ENCODE data around the gene STX18.
"Not testable (repeated sequence)": the region's sequence is repeated elsewhere in the genome, so short reads cannot be mapped to it uniquely, and the experiment has no call there.

The STX18 gene

DNA sequence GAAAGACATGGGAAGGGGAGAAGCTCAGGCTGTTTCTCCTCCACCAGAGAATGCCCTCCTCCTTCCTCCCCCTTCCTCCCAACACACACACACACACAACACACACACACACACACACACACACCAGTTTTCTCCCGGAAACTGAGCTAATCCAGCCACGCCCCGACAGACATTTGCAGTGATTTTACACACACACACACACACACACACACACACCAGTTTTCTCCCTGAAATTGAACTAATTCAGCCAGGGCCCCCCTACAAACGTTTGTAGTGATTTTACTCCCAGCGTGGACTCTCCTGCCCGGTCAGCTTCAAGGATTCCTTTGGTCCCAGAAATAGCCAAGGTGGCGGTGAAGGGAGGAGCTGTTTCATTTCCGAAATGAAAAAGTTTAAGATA lies 32.9 kb upstream of the STX18 start:
- no peaks in the 10 kb centered on the region for H3K36me3 ChIP-seq (ENCODE audit: control insufficient read depth, insufficient read depth, low read length, severe bottlenecking)
- peak; percentile 54 for DNase-seq (ENCODE audit: low read depth)
- peaks cover 22% of the 10 kb centered on the region for H3K4me1 ChIP-seq (ENCODE audit: control insufficient read depth, insufficient read depth, low read length)
- peak overlapping the region; percentile 85 for H3K4me3 ChIP-seq (ENCODE audit: low read length)
- H3K9ac ChIP-seq (ENCODE audit: low read length), result peak overlapping the region; percentile 89
- no peaks in the 10 kb centered on the region for H3K9me3 ChIP-seq (ENCODE audit: control insufficient read depth, low read length)
- no peaks in the 10 kb centered on the region for H3K27me3 ChIP-seq (replicated peaks; ENCODE audit: control insufficient read depth, insufficient read depth, low read length)

DNA sequence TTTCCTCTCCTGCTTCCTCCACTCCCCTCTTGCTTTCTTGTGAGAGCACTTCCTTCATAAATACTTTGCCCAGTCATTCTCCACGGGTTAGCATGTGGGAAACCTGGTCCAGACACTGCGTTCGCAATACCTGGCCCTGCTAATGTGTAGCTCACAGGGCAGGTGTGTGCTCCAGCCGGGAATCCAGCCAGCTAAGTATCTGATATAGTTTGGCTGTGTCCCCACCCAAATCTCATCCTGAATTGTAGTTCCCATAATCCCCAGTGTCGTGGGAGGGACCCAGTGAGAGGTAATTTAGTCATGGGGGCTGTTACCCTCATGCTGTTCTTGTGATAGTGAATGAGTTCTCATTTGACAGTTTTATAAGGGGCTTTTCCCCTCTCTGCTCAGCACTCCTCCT lies 32.2 kb upstream of the STX18 start:
- no peaks in the 10 kb centered on the region for H3K9me3 ChIP-seq (ENCODE audit: control insufficient read depth, low read length)
- H3K27me3 ChIP-seq (replicated peaks; ENCODE audit: control insufficient read depth, insufficient read depth, low read length), result no peaks in the 10 kb centered on the region
- no peak overlapping the region for H3K9ac ChIP-seq (ENCODE audit: low read length)
- no peak overlapping the region for H3K4me3 ChIP-seq (ENCODE audit: low read length)
- no peak for DNase-seq (ENCODE audit: low read depth)
- H3K4me1 ChIP-seq (ENCODE audit: control insufficient read depth, insufficient read depth, low read length), result peaks cover 16% of the 10 kb centered on the region
- no peaks in the 10 kb centered on the region for H3K36me3 ChIP-seq (ENCODE audit: control insufficient read depth, insufficient read depth, low read length, severe bottlenecking)

DNA sequence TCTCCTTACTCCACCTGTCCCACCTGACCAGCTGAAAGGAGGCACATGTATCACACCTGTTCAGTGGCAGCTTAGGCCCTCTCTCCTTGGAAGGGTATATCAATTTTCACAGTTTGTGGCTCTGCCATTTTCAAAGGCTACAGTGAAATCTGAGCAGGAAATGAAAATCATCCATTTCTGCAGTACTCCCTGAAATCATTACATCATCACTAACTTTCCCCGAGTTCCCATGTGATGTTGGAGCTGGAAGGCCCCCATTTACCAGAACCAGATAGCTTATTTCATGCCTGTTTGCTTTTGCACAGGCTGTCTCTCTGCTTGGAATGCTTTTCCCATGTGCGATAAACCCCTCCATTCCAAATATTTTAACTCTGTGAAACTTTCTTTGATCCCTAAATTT lies 31.0 kb upstream of the STX18 start:
- Histone ChIP-seq H3K4me1 (ENCODE audit: control insufficient read depth, insufficient read depth, low read length) (peaks cover 16% of the 10 kb centered on the region), H3K36me3 (ENCODE audit: control insufficient read depth, insufficient read depth, low read length, severe bottlenecking) (no peaks in the 10 kb centered on the region), H3K4me3 (ENCODE audit: low read length) (no peak overlapping the region), H3K9ac (ENCODE audit: low read length) (no peak overlapping the region), H3K27me3 (replicated peaks; ENCODE audit: control insufficient read depth, insufficient read depth, low read length) (no peaks in the 10 kb centered on the region), H3K9me3 (ENCODE audit: control insufficient read depth, low read length) (no peaks in the 10 kb centered on the region)
- peak; percentile 13 for DNase-seq (ENCODE audit: low read depth)

DNA sequence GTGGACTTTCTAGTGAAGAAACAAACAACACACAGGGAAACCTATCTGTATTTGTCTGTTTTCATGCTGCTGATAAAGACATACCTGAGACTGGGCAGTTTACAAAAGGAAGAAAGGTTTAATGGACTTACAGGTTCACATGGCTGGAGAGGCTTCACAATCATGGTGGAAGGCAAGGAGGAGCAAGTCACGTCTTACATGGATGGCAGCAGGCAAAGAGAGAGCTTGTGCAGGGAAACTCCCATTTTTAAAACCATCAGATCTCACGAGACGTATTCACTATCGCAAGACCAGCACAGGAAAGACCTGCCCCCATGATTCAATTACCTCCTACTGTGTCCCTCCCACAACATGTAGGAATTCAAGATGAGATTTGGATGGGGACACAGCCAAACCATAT lies 28.0 kb upstream of the STX18 start:
- not testable (repeated sequence) for DNase-seq (ENCODE audit: low read depth)

DNA sequence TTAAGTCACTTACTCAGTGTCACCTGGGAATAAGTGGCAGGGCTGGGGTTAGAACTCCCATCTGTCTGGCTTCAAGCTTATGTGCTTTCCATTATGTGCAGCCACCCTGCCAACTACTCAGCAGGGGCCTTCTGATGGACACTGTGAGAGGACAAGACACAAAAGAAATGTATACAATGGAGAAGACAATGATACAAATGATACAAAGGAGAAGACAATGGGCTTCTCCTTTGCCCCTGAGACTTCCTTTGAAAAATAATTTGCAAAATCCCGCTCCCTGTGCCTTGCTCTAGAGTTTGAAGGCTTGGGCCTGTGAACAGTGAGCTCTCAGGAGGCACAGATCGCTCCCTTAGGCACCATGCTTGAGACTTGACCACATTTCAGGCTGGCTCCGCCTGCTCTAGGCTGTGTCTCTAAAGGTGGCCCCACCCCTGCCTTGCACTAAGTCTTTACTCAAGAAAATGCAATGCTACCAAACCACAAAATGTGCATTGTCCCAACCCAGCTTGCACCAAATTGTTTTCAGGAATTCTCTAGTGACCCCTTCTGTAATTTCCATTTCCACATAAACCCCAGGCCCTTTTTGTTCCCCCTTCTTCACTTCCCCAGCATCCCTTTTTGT lies 27.1 kb upstream of the STX18 start:
- peak; percentile 17 for DNase-seq (ENCODE audit: low read depth)
- Histone ChIP-seq H3K4me3 (ENCODE audit: low read length) (no peak overlapping the region), H3K9me3 (ENCODE audit: control insufficient read depth, low read length) (no peaks in the 10 kb centered on the region), H3K27me3 (replicated peaks; ENCODE audit: control insufficient read depth, insufficient read depth, low read length) (no peaks in the 10 kb centered on the region), H3K36me3 (ENCODE audit: control insufficient read depth, insufficient read depth, low read length, severe bottlenecking) (no peaks in the 10 kb centered on the region), H3K9ac (ENCODE audit: low read length) (no peak overlapping the region), H3K4me1 (ENCODE audit: control insufficient read depth, insufficient read depth, low read length) (peaks cover 9% of the 10 kb centered on the region)

More for the DNA sequence above, 28.0 kb upstream of the STX18 start:
- not testable (repeated sequence) for H3K9ac ChIP-seq (ENCODE audit: low read length); H3K27me3 ChIP-seq (replicated peaks; ENCODE audit: control insufficient read depth, insufficient read depth, low read length); H3K4me3 ChIP-seq (ENCODE audit: low read length); H3K9me3 ChIP-seq (ENCODE audit: control insufficient read depth, low read length); H3K36me3 ChIP-seq (ENCODE audit: control insufficient read depth, insufficient read depth, low read length, severe bottlenecking)
- H3K4me1 ChIP-seq (ENCODE audit: control insufficient read depth, insufficient read depth, low read length), result peaks cover 15% of the 10 kb centered on the region

DNA sequence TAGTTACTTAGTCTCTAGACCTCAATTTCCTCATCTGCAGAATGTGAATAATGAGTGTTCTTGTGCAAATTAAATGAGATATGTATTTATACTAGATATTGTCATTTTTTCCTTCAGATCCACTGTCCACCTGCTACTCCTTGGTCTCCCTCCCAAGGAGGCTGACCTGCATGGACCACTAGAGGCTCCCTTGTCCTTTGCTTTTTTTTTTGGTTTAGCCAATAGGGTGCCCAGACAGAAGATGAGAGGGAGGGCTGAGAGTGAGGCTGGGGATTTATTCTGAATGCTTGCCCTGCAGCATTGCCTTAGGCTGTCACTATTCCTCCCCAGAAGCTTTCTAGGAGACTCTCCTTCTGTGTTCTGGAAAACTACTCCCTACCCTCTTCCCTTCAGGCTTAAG lies 24.5 kb upstream of the STX18 start:
- H3K9ac ChIP-seq (ENCODE audit: low read length); DNase-seq (ENCODE audit: low read depth); H3K4me3 ChIP-seq (ENCODE audit: low read length); H3K4me1 ChIP-seq (ENCODE audit: control insufficient read depth, insufficient read depth, low read length); H3K36me3 ChIP-seq (ENCODE audit: control insufficient read depth, insufficient read depth, low read length, severe bottlenecking); H3K27me3 ChIP-seq (replicated peaks; ENCODE audit: control insufficient read depth, insufficient read depth, low read length); H3K9me3 ChIP-seq (ENCODE audit: control insufficient read depth, low read length): not testable (repeated sequence)

DNA sequence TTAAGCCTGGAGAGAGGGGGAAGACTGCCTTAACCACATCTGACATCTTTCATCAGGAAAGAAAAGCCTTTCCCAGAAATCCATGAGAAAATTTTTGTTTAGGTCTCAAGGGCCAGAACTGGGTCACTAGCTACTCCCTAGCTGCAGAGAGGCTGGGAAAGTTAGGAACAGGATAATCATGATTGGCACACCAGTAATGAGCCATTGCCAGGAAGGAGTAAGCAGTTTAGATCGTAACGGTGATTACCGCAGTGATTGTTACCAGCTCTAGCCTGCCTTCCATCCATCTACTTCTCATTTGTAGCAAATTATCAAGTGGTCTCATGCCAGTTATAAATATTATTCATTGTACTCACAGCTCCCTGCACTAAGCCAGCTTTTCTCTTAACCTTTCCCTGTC lies 22.7 kb upstream of the STX18 start:
- Histone ChIP-seq H3K9ac (ENCODE audit: low read length) (no peak overlapping the region), H3K4me3 (ENCODE audit: low read length) (no peak overlapping the region), H3K27me3 (replicated peaks; ENCODE audit: control insufficient read depth, insufficient read depth, low read length) (no peaks in the 10 kb centered on the region), H3K36me3 (ENCODE audit: control insufficient read depth, insufficient read depth, low read length, severe bottlenecking) (no peaks in the 10 kb centered on the region), H3K9me3 (ENCODE audit: control insufficient read depth, low read length) (no peaks in the 10 kb centered on the region), H3K4me1 (ENCODE audit: control insufficient read depth, insufficient read depth, low read length) (no peaks in the 10 kb centered on the region)
- no peak for DNase-seq (ENCODE audit: low read depth)

DNA sequence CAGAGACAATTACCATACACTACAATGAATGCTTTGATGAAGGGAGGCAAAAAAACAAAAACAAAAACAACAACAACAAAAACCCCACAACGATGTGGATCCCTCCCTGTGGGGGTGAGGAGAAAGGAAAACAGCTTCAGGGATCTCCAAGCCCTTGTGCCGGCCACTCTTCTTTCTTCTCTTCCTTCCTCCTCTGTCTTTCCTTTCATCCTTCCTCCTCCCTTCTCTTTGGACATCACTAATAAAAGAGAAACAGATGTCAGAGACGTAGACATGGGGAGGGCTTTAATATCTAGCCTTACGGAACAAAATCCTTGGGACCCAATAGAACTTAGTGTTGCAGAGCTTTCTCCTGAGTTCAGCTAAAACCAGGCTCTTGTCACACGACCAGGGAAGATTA lies 18.8 kb upstream of the STX18 start:
- Histone ChIP-seq H3K27me3 (replicated peaks; ENCODE audit: control insufficient read depth, insufficient read depth, low read length) (no peaks in the 10 kb centered on the region), H3K4me1 (ENCODE audit: control insufficient read depth, insufficient read depth, low read length) (peaks cover 9% of the 10 kb centered on the region), H3K4me3 (ENCODE audit: low read length) (no peak overlapping the region), H3K9me3 (ENCODE audit: control insufficient read depth, low read length) (no peaks in the 10 kb centered on the region), H3K9ac (ENCODE audit: low read length) (no peak overlapping the region), H3K36me3 (ENCODE audit: control insufficient read depth, insufficient read depth, low read length, severe bottlenecking) (no peaks in the 10 kb centered on the region)
- no peak for DNase-seq (ENCODE audit: low read depth)

DNA sequence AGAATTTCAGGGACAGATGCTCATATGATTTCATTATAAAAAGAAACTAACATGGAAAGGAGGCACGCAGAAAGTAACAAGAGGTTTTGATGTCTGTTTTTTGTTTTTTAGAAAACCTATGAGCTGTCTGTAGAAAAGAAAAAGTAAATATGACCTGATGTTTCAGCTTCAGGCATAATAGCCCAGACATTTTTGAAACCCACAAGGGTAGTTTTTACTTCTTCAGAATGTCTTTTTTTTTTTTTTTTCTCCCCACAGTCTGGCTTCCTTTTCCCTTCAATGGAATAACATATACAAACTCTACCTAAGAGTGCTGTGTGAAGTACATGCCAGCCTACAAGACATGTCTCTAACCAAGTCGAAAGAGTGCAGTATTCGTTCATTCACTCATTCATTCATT lies 18.3 kb upstream of the STX18 start:
- Histone ChIP-seq H3K27me3 (replicated peaks; ENCODE audit: control insufficient read depth, insufficient read depth, low read length) (no peaks in the 10 kb centered on the region), H3K36me3 (ENCODE audit: control insufficient read depth, insufficient read depth, low read length, severe bottlenecking) (no peaks in the 10 kb centered on the region), H3K9ac (ENCODE audit: low read length) (no peak overlapping the region), H3K4me1 (ENCODE audit: control insufficient read depth, insufficient read depth, low read length) (peaks cover 13% of the 10 kb centered on the region), H3K4me3 (ENCODE audit: low read length) (no peak overlapping the region), H3K9me3 (ENCODE audit: control insufficient read depth, low read length) (no peaks in the 10 kb centered on the region)
- DNase-seq (ENCODE audit: low read depth), result peak; percentile 39

DNA sequence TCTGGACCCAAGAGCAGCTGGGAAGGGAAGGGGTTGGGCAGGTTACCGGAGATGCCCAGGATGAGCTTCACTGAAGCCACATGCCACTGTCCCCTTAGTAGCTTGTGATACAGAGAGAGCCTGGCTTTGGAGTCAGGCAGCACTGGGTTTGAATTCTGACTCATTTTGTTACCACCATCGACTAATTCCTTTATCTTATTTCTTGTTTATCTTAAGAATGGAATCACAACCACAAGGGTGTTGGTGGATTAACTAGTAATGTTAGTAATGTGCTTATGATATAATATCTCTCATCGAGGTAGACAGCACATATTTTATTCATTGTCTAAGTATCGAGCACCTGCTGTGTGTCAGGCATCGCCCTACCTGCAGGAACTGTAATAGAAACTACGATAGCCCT lies 17.7 kb upstream of the STX18 start:
- DNase-seq (ENCODE audit: low read depth), result peak; percentile 28
- Histone ChIP-seq H3K4me3 (ENCODE audit: low read length) (no peak overlapping the region), H3K9me3 (ENCODE audit: control insufficient read depth, low read length) (no peaks in the 10 kb centered on the region), H3K9ac (ENCODE audit: low read length) (no peak overlapping the region), H3K36me3 (ENCODE audit: control insufficient read depth, insufficient read depth, low read length, severe bottlenecking) (no peaks in the 10 kb centered on the region), H3K27me3 (replicated peaks; ENCODE audit: control insufficient read depth, insufficient read depth, low read length) (no peaks in the 10 kb centered on the region), H3K4me1 (ENCODE audit: control insufficient read depth, insufficient read depth, low read length) (peaks cover 13% of the 10 kb centered on the region)

DNA sequence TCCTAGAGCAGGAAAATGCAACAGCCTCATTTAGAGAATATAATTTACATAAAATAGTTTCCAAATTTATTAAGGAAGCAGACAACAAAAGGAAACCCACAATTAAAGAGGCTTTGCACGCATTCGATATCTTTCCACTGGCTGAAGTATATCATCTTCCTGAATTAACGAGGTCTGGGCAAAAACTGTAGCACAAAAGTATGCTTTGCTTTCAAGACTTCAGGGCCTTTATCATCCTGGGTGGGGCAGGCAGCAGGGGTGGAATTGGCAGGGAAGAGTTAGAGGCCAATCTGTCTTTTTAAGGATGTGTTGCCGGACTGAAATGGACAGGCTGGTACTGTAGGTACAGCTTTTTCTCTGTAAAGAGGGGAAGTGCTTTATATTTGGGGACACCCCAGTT lies 17.0 kb upstream of the STX18 start:
- H3K4me1 ChIP-seq (ENCODE audit: control insufficient read depth, insufficient read depth, low read length), result peaks cover 13% of the 10 kb centered on the region
- no peaks in the 10 kb centered on the region for H3K36me3 ChIP-seq (ENCODE audit: control insufficient read depth, insufficient read depth, low read length, severe bottlenecking)
- no peak for DNase-seq (ENCODE audit: low read depth)
- no peaks in the 10 kb centered on the region for H3K27me3 ChIP-seq (replicated peaks; ENCODE audit: control insufficient read depth, insufficient read depth, low read length)
- no peak overlapping the region for H3K4me3 ChIP-seq (ENCODE audit: low read length)
- no peak overlapping the region for H3K9ac ChIP-seq (ENCODE audit: low read length)
- H3K9me3 ChIP-seq (ENCODE audit: control insufficient read depth, low read length), result no peaks in the 10 kb centered on the region

DNA sequence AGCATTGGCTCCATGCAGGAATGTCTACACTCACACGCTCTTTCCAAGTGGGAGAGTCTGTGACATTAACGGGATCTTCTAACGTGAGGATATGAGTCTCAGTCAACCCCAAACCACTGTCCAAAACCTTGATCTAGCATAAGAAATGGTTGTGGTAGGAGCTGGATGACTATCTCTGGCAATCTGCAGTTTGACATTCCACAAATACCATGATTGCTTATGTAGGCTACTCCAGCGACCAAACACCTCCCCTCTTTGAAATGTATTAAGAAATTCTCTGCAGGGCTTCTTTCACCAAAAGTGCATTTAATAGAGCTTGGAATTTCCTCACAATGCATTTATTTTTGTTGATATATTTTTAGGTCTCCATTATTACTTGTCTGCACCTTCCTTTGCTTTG lies 14.1 kb upstream of the STX18 start:
- Histone ChIP-seq H3K27me3 (replicated peaks; ENCODE audit: control insufficient read depth, insufficient read depth, low read length) (no peaks in the 10 kb centered on the region), H3K36me3 (ENCODE audit: control insufficient read depth, insufficient read depth, low read length, severe bottlenecking) (peaks cover 4% of the 10 kb centered on the region), H3K9ac (ENCODE audit: low read length) (no peak overlapping the region), H3K4me3 (ENCODE audit: low read length) (no peak overlapping the region), H3K4me1 (ENCODE audit: control insufficient read depth, insufficient read depth, low read length) (peaks cover 13% of the 10 kb centered on the region), H3K9me3 (ENCODE audit: control insufficient read depth, low read length) (no peaks in the 10 kb centered on the region)
- peak; percentile 82 for DNase-seq (ENCODE audit: low read depth)

Data from adipocyte (in vitro differentiated cells).